CD4-positive, alpha-beta T cell treated with Interleukin-6 for 4 hours (primary cell): ENCODE measurements around the gene SIPA1L3.
A peak's percentile ranks its signal among the peaks of the same experiment; 100 is the strongest.

Source experiments
- DNase-seq: peaks from one replicate; pipeline ENCODE4 v3.0.0-alpha.2; 2020; ENCODE audit warnings: mixed read lengths

The SIPA1L3 gene

DNA sequence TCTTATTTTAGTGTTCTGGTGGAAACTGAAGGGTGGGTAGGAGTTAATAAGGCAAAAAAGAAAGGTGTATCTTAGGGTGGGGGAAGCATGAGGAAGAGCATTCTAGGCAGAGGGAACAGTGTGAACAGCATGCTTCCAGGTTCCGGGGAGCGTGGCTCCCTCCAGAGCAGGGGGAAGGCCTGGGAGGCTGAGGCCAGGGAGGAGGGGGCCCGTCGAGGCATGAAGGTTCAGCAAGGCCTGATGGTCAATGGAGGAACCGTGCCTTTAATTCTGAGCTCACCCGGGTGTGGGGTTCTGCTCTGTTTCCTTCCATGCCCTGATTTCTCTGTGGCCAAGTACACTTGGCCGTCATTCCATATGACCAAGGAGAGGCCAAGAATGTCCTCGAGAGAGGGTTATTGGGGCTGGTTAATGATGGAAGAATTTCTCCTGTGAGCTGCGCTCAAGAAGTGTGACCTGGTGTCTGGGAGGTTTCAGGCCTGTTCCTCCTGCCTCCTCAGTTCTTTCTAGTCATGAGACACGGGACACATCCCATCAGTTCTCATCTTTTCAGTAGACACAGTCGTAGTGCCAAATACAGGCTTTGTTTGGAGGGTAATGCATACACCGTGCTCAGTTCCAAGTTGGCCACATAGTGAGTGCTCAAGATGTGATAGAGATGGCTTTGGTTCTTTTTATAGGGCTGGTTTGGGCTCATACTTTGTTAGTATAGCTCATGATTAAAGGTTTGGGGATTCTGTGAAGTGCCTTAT is 73.6 kb downstream of the SIPA1L3 start:
- DNase-seq = no peak

DNA sequence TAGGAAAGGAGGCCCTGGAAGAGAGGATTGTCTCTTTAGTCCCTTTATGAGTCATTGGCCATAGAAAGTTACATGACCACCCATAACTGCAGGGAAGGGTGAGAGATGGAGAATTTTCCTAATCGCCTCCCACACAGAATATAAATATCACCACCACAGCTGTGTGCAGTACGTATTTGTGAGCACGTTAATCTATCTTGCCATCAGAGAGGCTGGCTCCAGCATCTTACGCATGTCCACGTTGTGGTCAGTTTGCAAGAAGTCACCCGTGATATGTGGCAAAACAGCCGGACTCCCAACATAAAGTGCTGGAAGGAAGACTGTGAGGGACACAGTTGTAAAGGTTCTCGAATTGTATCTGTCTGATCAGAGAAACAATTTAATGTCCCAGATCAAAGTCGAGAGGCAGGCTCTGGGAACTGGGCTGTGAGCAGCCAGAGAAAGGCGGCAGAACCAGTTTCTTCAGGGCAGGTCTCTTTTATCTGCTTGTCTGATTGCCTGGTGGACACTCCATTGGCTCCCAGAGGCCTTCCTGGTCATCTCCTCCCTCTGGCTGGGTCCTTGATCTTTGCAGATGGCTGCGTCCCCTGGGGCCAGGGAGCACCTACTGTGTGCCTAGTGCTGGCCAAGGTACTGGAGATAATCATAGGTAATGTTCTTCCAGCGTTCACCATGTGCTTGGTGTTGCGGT is 74.9 kb downstream of the SIPA1L3 start:
- no peak for DNase-seq

DNA sequence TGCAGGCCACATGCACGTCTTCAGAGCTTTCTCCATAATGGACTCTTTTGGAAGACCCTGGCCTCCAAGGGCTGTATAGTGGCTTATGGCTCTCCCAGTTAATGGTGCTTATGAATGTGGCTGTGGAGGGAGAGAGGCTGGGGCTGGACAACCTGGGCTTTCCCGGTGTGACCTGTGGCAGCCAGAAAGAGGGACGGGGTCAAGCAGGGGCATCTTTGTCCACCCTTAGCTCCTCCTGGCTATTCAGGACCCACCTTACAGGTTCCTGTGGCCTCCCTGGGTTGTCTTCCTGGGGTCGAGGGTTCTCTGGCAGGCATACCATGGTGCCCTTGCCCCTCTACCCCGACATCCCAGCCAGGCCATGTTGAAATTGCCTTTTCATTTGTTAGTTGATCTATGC is 75.6 kb downstream of the SIPA1L3 start:
- DNase-seq = no peak

DNA sequence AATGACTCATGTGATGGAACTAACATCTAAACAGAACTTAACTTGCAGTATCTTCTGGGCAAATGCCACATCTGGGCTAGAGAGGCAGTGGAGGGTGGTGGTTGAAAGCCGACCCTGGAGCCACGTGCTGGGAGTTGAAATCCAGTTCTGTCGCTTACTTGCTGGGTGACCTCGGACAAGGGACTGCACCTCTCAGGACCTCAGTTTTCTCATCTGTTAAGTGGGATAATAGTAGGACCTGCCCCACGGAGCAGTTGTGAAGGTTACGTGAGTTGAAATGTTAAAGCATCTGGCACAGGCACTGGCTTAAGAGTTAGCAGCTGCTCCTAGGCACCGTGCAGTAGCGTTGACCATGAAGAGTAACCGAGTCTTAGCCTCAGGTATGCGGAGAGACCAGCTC is 76.1 kb downstream of the SIPA1L3 start:
- DNase-seq = no peak

DNA sequence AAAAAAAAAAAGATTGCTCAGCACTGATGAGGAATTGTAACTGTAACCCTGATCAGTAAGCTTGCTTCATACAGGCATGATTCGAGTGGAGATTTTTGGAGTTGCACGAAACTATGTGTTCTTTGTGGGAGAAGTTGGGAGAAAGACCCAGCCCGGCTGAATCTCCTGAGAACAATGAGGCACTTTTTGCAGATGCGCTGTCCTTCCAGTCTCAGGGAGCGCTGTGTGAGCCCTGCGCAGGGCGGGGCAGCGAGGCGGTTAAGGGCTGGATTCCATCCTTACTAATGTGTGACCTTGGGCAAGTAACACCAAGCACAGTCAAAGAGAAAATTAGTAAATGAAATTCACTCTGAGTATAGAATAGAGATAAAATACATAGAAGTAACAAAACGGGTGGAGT is 76.9 kb downstream of the SIPA1L3 start:
- no peak for DNase-seq

DNA sequence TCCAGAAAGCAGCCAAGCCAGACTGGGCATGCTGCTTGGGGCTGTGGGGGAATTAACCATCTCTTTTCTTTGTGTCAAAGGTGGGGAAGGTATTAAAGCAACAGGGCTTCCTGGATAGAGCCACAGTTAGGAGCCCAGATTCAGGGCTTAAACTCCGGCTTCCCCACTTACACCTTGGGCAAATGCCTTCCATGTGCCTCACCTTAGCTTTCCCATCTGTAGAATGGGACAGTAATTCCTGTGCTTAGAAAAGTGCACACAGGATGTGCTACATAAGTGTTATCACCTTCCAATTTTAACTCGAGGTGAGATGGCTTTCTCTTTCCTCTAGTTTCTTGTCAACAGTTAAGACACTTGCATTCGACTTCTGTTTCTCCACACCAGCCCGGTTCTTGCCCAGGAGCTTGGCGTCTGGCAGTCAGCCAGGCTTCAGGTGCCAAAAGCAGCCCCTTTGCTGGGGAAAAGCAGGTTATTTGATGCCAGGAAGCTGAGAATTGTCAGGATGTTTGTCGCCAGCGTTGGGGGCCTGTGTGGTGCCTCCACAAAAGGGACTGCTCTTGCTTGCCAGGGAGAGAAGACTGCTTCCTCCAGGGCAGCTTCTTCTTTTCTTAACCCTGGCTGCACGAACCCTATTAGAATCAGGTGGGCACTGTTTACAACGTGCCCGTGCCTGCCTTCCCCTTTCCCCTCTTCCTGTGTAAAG is 79.2 kb downstream of the SIPA1L3 start:
- DNase-seq = peak; percentile 32

DNA sequence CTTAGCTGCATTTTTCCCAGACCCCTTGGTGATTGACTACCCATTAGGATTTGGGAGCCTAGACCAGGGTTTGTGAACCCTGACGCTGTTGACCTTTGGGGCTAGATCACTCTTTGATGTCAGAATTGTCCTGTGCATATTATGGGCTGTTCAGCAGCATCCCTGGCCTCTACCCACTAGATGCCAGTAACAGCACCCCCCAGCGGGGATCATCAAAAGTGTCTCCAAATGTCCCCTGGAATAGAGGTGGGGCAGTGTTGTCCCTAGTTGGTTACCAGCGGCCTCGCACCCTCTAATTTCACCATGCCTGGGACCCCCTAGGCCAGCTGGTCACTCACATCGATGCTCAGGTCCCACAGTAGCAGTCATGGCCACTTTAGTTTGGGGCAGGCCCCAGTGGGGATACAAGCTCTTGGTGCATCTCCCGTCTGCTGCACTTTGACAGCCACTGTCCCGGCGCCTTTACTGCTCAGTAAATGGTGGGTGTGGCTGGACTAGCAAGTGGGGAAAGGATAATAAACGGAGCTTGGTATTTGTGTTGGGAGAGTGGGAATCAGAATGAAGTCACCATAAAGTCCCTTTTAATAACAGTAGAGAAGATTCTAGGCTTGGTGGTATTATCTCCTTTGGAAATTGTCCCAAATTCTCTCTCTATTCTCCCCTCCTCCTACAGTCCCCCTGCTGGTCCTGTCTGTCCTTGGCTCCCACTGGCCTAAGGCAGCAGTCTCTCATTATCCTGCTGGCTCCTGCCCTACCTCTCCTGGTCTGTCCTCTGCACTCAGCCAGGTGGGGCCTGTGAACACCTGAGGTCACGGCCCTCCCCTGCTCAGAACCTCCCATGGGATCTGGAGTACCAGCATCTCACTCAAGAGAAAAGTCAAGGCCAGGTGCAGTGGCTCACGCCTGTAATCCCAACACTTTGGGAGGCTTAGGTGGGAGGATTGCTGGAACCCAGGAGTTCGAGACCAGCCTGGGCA is 80.6 kb downstream of the SIPA1L3 start:
- DNase-seq = no peak

DNA sequence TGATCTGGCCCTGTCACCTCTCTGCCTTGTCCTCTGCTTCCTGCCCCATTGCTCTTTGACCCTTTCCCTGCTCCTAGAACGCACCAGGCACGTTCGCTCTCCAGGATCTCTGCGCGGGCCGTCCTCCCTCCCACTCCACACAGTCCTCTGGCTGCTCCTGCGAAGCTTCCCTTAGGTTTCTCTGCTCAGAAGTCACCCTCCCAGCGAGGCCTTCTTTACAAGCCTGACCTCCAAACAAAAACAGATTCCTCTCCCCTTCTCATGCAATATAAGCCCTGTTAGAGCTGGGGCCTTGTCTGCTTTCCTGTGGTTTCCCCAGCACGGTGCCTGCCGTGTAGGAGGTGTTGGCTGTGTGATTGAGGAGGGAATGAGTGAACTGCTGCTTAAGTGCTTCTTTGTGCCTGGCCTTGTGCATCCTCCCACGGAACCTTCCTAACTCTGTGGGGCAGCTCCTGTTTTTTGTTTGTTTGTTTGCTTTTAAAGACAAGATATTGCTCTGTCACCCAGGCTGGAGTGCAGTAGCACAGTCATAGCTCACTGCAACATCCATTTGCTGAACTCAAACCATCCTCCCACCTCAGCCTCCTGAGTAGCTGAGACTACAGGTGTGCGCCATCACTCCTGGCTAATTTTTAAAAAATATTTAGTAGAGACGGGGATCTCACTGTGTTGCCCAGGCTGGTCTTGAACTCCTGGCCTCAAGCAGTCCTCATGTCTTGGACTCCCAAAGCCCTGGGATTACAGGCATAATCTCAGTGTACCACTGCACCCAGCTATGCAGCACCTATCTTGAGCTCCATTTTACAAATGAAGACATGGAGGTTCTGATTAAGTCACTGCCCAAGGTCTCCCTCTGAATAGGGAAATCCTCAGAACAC is 82.0 kb downstream of the SIPA1L3 start:
- no peak for DNase-seq

DNA sequence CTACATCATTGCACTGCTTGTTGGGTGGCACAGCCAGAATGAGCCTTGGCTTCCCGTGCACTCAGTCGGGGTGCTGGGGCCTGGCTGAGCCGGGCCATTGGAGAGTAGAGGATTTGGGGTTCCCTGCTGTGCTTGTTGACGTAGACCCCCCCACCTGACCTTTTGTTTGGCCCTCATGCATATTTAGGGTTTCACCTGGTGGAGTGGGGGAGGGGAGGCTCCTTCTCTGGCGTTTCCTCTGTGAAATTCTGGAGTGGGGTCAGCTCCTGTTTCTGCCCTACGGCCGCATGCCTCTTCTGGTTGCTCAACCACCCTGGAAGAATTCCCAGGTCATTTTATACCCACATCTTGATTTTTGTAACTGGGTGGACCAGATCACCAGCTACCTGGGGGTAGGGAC is 82.8 kb downstream of the SIPA1L3 start:
- no peak for DNase-seq

DNA sequence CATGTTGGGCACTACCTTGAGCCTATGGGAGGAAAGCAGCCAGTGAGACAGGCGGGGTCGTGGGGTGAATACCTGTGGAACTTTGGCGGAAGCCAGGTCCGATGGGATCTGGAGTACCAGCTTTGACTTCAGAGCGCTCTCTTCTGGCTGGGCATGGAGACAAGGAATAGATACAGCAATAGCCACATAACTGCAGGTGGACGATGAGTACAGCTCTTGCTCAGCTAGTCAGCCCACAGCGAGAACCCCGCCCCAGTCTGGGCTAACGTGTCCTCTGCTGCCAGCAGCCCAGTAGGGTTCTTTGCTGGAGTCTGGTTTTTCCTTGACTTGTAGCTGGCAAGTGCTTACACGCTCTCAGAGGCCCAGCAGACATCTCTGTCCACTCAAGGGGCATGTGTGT is 83.4 kb downstream of the SIPA1L3 start:
- DNase-seq = no peak

DNA sequence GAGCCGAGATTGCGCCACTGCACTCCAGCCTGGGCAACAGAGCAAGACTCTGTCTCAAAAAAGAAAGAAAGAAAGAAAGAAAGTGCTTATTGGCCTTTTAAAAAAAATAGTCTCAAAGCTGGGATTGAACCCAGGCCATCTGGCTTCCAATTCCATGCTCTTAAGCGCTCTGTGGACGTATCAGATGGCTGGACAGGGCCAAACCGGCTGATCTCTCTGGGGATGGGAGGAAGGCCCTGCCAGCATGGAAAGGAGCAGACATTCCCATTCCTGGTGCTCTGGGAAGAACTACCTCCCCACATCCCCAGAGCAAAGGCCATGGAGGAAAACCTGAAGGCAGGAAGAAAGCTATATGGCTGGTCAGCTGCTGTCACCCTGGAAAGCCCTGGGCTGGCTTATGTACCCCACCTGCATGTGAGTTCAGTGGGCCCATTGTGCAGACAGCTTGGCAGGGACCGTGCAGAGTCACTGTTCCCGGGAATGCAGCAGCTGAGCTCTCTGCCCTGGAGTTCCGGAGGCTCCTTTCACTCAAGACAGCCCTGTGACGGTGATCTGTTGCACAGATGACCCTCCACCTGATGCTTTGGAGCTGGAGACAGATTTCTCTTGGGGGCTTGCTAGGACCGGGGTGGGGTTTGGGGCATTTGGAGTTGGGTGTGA is 84.3 kb downstream of the SIPA1L3 start:
- DNase-seq = no peak

DNA sequence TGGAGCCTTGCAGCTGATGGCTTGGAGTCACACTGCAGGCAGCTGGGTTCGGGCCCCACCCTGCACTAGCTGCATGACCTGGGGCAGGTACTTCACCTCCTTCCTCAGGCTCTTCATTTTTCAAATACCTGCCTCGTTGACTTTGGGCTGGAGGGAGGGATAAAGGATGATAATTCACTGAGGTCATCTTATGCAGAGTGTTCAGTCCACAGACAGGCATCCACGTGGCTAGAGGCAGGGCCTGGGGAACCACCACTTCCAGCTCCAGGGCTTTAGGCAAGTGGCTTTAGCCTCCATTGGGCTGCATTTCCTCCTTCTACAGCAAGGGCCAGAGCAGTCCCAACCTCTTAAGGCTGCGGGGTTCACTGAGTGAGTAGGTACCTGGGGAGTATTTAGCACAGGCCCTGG is 84.8 kb downstream of the SIPA1L3 start:
- DNase-seq = no peak

DNA sequence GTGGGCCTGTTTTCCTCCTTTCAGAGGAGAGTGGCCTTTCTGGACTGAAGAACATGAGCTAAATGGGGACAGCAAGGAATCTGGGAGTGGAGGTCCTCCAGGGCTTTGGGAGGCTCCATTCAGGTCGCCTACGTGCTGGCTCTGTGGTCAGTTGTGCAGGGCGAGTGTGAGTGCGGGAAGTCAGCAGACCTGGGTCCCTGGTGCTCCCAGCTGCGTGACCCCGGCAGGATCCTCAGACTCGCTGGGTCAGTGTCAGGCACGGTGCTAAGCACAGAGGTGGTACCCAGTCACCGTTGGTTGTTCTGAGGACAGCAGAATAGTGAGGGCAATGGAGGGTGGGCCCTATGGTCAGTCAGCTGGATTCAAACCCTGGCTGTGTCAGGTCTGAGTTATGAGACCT is 85.8 kb downstream of the SIPA1L3 start:
- no peak for DNase-seq

DNA sequence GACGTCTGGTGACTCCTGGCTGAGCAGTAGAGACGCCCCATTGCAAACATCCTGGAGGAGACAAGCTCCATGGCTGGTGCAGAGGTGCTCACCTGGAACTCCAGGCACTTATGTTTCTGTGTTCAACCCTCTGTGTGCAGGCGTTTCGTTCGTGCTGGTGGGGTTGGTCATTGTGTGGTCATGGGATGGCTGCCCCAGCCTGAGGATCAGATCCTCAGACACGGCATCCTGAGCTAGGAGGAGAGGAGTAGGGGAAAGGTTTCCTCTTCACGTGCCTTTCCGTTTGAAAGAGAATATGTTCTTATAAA is 87.8 kb downstream of the SIPA1L3 start:
- DNase-seq = no peak

DNA sequence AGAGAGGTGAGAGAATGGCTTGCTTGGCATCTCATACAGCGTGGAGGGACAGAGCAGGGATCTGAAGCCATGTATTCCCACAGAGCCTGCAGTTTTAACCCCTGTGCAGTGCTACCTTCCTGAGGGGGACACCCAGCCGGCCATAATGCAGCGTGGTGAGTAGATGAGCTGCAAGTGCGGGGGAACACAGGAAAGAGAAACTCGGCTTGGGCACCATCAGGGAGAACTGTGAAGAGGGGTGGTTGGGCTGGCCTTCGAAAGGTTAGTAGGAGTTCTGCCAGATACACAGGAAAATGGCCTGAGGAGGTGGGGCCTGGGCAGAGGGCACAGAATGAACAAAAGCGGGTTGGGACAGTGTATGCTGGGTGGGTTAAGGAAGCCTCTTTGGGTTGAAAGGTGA is 88.3 kb downstream of the SIPA1L3 start:
- no peak for DNase-seq

DNA sequence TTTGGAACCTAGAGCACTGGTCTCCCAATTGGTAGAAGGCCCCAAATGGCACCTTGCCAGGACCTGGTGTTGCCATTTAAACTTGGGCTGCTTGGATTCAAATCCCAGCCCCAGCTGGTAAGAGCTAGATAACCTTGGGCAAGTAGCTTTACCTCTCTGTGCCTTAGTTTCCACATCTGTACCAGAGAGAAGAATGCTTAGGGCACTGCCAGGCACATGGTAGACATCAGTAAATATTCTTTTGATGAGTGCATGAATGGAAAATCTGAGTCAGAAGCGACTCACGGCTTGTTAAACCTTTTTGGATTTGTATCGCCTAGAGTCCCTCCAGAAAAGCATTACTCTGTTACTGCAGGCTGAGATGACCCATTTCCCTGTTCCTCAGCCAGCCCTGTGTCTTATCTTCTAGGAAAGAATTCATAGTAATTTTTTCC is 90.9 kb downstream of the SIPA1L3 start:
- no peak for DNase-seq

DNA sequence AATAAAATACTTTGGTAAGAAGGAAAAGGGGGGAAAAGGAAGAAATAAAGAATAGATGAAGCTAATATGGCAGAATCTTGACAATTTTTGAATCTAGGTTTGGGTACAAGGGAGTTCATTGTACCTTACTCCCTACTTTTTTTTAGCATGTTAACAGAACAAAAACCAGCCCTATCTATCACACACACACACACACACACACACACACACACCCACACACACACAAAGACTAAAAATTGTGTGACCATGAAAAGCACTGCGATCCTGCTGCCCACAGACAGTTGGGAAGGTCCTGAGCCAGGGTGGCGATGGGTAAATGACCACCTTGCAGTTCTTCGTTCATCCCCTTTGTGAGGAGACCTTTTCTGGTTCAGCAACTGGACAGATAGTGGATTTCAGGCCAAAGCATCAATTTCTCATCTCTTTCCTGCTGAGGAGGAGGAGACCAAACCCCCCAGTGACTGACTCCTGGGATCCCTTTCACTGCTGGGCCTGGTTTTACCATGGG is 91.8 kb downstream of the SIPA1L3 start:
- DNase-seq = no peak

DNA sequence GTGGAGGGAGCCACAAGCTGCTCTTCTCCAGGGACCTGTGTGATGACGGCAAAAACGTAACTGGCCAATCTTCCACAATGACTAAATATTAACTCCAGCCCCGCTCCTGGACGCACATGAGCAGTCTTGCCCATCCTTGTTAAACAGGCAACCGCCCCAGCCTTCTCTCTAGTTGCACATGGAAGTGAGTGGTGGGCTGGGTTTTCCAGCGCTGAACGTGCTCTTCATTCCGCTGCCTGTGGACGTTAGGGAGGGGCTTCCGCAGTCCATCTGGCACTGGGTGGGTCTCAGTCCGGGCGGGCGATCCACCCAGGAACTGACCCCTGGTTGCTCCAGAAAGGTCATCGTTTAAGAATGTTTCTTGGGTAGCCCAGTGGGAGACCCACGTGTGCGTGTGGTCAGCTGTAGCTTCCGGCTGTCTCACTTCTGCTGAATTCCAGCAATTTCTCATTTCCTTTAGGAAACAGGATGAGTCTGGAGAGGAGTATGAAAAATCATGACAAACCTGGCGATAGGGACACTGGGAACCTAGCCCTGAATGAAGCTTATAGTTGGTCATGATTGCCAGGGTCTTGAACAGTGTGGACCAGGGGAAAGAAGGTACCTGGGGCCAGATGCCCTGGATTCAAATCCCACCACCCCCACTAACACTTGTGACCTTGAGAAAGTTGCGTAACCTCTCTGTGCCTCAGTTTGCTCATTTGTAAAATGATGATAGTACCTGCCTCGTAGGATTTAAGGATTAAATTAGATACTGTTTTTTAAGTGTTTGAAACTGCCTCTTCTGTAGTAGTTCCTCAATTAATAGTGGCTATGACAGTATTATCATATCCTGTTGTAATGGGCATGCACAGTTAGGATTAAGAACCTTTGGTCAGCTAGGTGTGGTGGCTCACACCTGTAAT is 92.6 kb downstream of the SIPA1L3 start:
- no peak for DNase-seq

DNA sequence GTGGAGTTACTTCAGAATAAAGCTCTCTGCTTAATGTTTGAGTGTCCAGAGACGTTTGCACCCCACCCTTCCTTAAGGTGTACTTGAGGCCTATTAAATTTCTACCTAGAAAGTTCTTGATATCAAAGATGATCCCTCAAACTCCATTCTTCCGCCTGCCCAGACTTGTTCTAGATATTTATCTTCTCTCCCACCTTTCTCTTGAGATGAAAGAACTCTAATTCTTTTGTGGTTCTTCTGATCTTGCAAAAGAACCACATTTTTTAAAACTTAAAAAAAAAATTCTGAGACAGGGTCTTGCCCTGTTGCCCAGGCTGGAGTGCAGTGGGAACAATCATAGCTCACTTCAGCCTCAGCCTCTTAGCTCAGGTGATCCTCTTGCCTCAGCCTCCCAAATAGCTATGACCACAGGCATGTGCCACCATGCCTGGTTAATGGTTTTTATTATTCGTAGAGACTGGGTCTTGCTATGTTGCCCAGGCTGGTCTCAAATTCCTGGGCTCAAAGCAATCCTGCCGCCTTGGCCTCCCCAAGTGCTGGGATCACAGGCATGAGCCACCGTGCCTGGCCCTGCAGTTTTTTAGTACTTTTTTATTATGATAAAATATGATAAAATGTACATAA is 94.3 kb downstream of the SIPA1L3 start:
- DNase-seq = no peak
